Activated CD8-positive, alpha-beta T cell treated with anti-CD3 and anti-CD28 coated beads for 36 hours (primary cell): ENCODE results near the gene CDK8. TPM values are rescaled to one million over a fixed set of nuclear protein-coding genes. Genes with fewer than 3 reads are reported as not detected.

Experiments
- ATAC-seq: fragments of 200-7000 bp; cut with Tn5 transposase; one replicate; pipeline ENCODE4 v1.10.0; 2021; ENCODE audit warnings: mild to moderate bottlenecking, moderate library complexity
- CTCF ChIA-PET: fragments of 350-600 bp; sonication (Branson Sonifier 250); formaldehyde crosslinking; loops from one replicate; lab custom pipeline; 2021; ENCODE audit warnings: antibody characterized with exemption; lab: Charles Lee
- POLR2A ChIA-PET: fragments of 350-600 bp; sonication (Branson Sonifier 250); formaldehyde crosslinking; loops from one replicate; lab custom pipeline; 2021; ENCODE audit warnings: antibody characterized with exemption; lab: Charles Lee
- DNase-seq: peaks from one replicate; pipeline ENCODE4 v3.0.0-alpha.2; 2020
- H3K27ac Mint-ChIP-seq: one replicate; pipeline ENCODE4 v1.8.0; 2021; ENCODE audit warnings: mild to moderate bottlenecking, mixed read lengths
- H3K27me3 Mint-ChIP-seq: one replicate; pipeline ENCODE4 v1.8.0; 2021; ENCODE audit warnings: mixed read lengths
- H3K36me3 Mint-ChIP-seq: one replicate; pipeline ENCODE4 v1.8.0; 2021; ENCODE audit warnings: low read depth, mixed read lengths
- H3K4me1 Mint-ChIP-seq: one replicate; pipeline ENCODE4 v1.8.0; 2021; ENCODE audit warnings: low read depth, mixed read lengths
- H3K4me3 Mint-ChIP-seq: one replicate; pipeline ENCODE4 v1.8.0; 2021; ENCODE audit warnings: mild to moderate bottlenecking, moderate library complexity, mixed read lengths
- H3K9me3 Mint-ChIP-seq: one replicate; pipeline ENCODE4 v1.8.0; 2021; ENCODE audit warnings: mixed read lengths
- intact Hi-C: fragments of 100-400 bp; cut with micrococcal nuclease; formaldehyde crosslinking; loops from one replicate; pipeline ENCODE4 v1.10.0; 2022
- total RNA-seq, 2 experiments: library from RNA; stranded (reverse); gene quantifications; one replicate each; pipeline ENCODE4 v1.2.3, GENCODE V29; 2021
- TF ChIP-seq, protein P1 (sequence below): fragments of 200-600 bp; IDR thresholded peaks from one replicate; pipeline ENCODE4 v1.8.0; 2022; ENCODE audit warnings: antibody characterized with exemption, mild to moderate bottlenecking

The CDK8 gene
- total RNA-seq, 2 experiments from 2014 or later: 19.7 to 20.0 TPM

DNA sequence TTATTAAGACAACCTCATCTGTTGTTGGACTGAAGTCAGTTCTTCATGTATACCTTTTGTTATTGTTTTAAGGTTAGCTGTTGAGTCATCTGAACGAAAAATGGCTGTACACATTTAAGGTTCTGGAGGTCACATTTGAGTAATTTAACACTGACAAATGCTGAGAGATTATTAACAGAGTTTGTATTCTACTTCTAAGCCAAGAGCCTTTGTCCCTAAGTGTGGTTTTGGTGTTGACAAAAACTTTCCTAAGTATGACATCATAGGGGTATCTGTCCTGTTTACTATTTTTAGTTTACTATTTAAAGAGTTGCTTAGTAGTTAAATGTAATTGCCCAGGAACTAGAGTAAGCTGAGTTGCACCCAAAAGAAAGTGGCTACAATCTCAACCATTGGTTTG lies 71.9 kb downstream of the CDK8 start:
- peak; percentile 61 for ATAC-seq
- POLR2A ChIA-PET: no interaction called here
- H3K4me1 Mint-ChIP-seq: peaks cover 60% of the 10 kb centered on the region
- no peaks in the 10 kb centered on the region for H3K27me3 Mint-ChIP-seq
- H3K36me3 Mint-ChIP-seq: peaks cover 5% of the 10 kb centered on the region
- no peak overlapping the region for H3K4me3 Mint-ChIP-seq
- H3K27ac Mint-ChIP-seq: peak overlapping the region; percentile 33
- peaks cover 8% of the 10 kb centered on the region for H3K9me3 Mint-ChIP-seq
- no peak for DNase-seq
- TF ChIP-seq, protein P1, sequence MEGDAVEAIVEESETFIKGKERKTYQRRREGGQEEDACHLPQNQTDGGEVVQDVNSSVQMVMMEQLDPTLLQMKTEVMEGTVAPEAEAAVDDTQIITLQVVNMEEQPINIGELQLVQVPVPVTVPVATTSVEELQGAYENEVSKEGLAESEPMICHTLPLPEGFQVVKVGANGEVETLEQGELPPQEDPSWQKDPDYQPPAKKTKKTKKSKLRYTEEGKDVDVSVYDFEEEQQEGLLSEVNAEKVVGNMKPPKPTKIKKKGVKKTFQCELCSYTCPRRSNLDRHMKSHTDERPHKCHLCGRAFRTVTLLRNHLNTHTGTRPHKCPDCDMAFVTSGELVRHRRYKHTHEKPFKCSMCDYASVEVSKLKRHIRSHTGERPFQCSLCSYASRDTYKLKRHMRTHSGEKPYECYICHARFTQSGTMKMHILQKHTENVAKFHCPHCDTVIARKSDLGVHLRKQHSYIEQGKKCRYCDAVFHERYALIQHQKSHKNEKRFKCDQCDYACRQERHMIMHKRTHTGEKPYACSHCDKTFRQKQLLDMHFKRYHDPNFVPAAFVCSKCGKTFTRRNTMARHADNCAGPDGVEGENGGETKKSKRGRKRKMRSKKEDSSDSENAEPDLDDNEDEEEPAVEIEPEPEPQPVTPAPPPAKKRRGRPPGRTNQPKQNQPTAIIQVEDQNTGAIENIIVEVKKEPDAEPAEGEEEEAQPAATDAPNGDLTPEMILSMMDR: no peak
- intact Hi-C loops: no loop called here
- CTCF ChIA-PET: interaction anchor here (1.2 kb wide), 1 partner anchor 170 kb away, joined by 3 read pairs; no protein-coding TSS in a partner anchor

GRCh38 chr13:26326562-26326961 lies 72.6 kb downstream of the CDK8 start:
- no peak for ATAC-seq
- peaks cover 8% of the 10 kb centered on the region for H3K9me3 Mint-ChIP-seq
- peaks cover 5% of the 10 kb centered on the region for H3K36me3 Mint-ChIP-seq
- H3K4me3 Mint-ChIP-seq: no peak overlapping the region
- POLR2A ChIA-PET: no interaction called here
- H3K4me1 Mint-ChIP-seq: peaks cover 64% of the 10 kb centered on the region
- CTCF ChIA-PET: interaction anchor here (1.2 kb wide), 1 partner anchor 170 kb away, joined by 3 read pairs; no protein-coding TSS in a partner anchor
- DNase-seq: no peak
- no peaks in the 10 kb centered on the region for H3K27me3 Mint-ChIP-seq
- no peak overlapping the region for H3K27ac Mint-ChIP-seq
- TF ChIP-seq, protein P1: no peak
- intact Hi-C loops: no loop called here

DNA sequence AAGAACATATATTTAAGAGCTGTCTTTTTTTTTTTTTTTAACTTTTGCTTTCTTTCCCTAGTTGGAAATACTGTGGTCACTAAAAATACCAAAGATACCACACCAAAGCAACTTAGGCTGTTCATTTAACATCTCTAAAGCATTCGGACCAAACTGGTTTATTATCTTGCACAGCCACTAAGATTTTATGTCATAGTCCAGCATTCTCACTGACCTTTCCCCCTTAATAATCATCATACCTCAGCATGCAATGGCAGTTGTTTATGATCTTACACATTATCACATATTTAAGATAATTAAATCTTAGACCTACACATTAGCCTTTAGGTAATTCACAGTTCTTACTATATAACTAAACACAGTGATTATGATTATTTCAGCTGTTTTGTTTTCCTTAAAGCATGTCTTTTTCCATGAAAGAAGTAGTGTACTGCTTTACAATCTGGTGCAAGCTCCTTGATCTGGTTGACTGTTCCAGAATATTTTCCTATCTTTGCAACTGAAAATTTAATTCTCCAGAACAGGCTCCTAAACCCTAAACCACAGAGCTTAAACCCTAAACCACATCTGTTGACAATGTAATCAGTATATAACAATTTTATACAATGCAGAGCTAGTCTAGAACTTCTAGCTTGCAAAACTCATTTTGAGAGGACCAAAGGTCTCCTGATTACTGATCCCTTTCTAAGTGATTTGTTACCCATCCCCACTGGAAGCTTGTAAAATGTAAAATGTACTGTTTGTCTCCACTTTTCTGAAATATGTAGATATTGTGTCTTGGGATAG lies 74.2 kb downstream of the CDK8 start:
- H3K27ac Mint-ChIP-seq: no peak overlapping the region
- CTCF ChIA-PET: interaction anchor here (1.2 to 1.7 kb wide), 2 partner anchors 142 to 143 kb away, joined by 3 read pairs; no protein-coding TSS in a partner anchor
- peaks cover 8% of the 10 kb centered on the region for H3K9me3 Mint-ChIP-seq
- H3K36me3 Mint-ChIP-seq: peaks cover 8% of the 10 kb centered on the region
- intact Hi-C loops: no loop called here
- POLR2A ChIA-PET: no interaction called here
- H3K4me3 Mint-ChIP-seq: no peak overlapping the region
- DNase-seq (no peak), ATAC-seq (no peak)
- H3K27me3 Mint-ChIP-seq: no peaks in the 10 kb centered on the region
- peaks cover 62% of the 10 kb centered on the region for H3K4me1 Mint-ChIP-seq
- TF ChIP-seq, protein P1: no peak

GRCh38 chr13:26335158-26335557 lies 81.2 kb downstream of the CDK8 start:
- peaks cover 19% of the 10 kb centered on the region for H3K4me1 Mint-ChIP-seq
- H3K4me3 Mint-ChIP-seq: no peak overlapping the region
- no peak overlapping the region for H3K27ac Mint-ChIP-seq
- POLR2A ChIA-PET: no interaction called here
- ATAC-seq (no peak), DNase-seq (no peak)
- TF ChIP-seq, protein P1: no peak
- H3K9me3 Mint-ChIP-seq: peaks cover 2% of the 10 kb centered on the region
- H3K36me3 Mint-ChIP-seq: peaks cover 8% of the 10 kb centered on the region
- intact Hi-C loops: no loop called here
- CTCF ChIA-PET: no interaction called here
- no peaks in the 10 kb centered on the region for H3K27me3 Mint-ChIP-seq

GRCh38 chr13:26340807-26341206 lies 86.9 kb downstream of the CDK8 start:
- H3K36me3 Mint-ChIP-seq: peaks cover 8% of the 10 kb centered on the region
- POLR2A ChIA-PET: no interaction called here
- CTCF ChIA-PET: no interaction called here
- ATAC-seq (no peak), DNase-seq (no peak)
- no peak overlapping the region for H3K4me3 Mint-ChIP-seq
- no peaks in the 10 kb centered on the region for H3K4me1 Mint-ChIP-seq
- no peak overlapping the region for H3K27ac Mint-ChIP-seq
- TF ChIP-seq, protein P1: no peak
- no peaks in the 10 kb centered on the region for H3K27me3 Mint-ChIP-seq
- H3K9me3 Mint-ChIP-seq: no peaks in the 10 kb centered on the region
- intact Hi-C loops: no loop called here
